Measurements from ENCODE around the gene FGF1. TPM values are rescaled to one million over a fixed set of nuclear protein-coding genes. Genes with fewer than 3 reads are reported as not detected.

Gene FGF1
- total RNA-seq, 1 experiment from 2014 or later, result 3.2 TPM

- Histone ChIP-seq H3K27ac (ENCODE audit: insufficient read length, low read depth, low read length) (no peak overlapping the region), H3K9me3 (ENCODE audit: control insufficient read depth, low read depth, low read length) (no peaks in the 10 kb centered on the region), H3K4me1 (ENCODE audit: insufficient read depth, low read length) (no peaks in the 10 kb centered on the region), H3K79me2 (ENCODE audit: insufficient read depth, low read length) (no peaks in the 10 kb centered on the region), H3K56ac (ENCODE audit: insufficient read length, low read depth, low read length) (no peak overlapping the region), H2BK120ac (ENCODE audit: low read depth, low read length, poor library complexity, severe bottlenecking) (no peak overlapping the region), H3K18ac (ENCODE audit: insufficient read length, low read depth, low read length) (no peak overlapping the region), H3K23me2 (ENCODE audit: insufficient read length, low read depth, low read length, poor library complexity, severe bottlenecking) (no peaks in the 10 kb centered on the region), H2BK20ac (ENCODE audit: low read depth, low read length, poor library complexity, severe bottlenecking) (no peak overlapping the region), H2BK15ac (ENCODE audit: low read depth, low read length) (no peak overlapping the region), H3K27me3 (ENCODE audit: insufficient read depth, low read length) (no peaks in the 10 kb centered on the region), H3K14ac (ENCODE audit: insufficient read depth, low read length) (no peak overlapping the region), H2AK5ac (ENCODE audit: insufficient read length, low read length) (no peak overlapping the region), H4K8ac (replicated peaks; ENCODE audit: insufficient read length, low read depth, low read length) (no peak overlapping the region), H3K4ac (ENCODE audit: low read depth, low read length) (no peak overlapping the region), H2BK12ac (ENCODE audit: insufficient read length, low read depth, low read length) (no peak overlapping the region), H3K79me1 (ENCODE audit: insufficient read depth, low read depth, low read length, poor library complexity, severe bottlenecking) (no peaks in the 10 kb centered on the region), H3K4me2 (ENCODE audit: insufficient read depth, insufficient read length, low read length) (no peak overlapping the region), H3T11ph (ENCODE audit: low read length) (no peak overlapping the region), H4K91ac (ENCODE audit: insufficient read length, low read depth, low read length) (no peak overlapping the region), H2BK5ac (ENCODE audit: insufficient read length, low read length) (no peak overlapping the region), H3K23ac (ENCODE audit: insufficient read length, low read depth, low read length) (no peak overlapping the region), H2AFZ (ENCODE audit: low read length) (no peak overlapping the region), H3K9ac (ENCODE audit: extremely low read depth, insufficient read length, low read length) (no peak overlapping the region), H4K20me1 (ENCODE audit: control insufficient read depth, insufficient read depth, insufficient read length) (no peaks in the 10 kb centered on the region), H4K5ac (ENCODE audit: insufficient read length, low read depth, low read length) (no peak overlapping the region)
- peaks cover 5 to 6% of the 10 kb centered on the region in 2 experiments; a peak in 3 of 4 replicates for H3K4me1 Mint-ChIP-seq
- H3K4me3 Mint-ChIP-seq, result no peak overlapping the region
- WGBS (ENCODE audit: extremely low coverage, insufficient read length, low lambda C conversion rate), result no CpG with 5 or more reads among the region's 2 CpGs
- peaks cover 0 to 45% (median 5%) of the 10 kb centered on the region in 3 experiments; a peak in 3 of 7 replicates for H3K36me3 Mint-ChIP-seq (ENCODE audit: insufficient read depth in 1 of 3, low read depth in 3 of 3)
- H3K27ac Mint-ChIP-seq, result no peak overlapping the region
- no peak for DNase-seq
- H3K9me3 Mint-ChIP-seq, result peaks cover 0 to 1% of the 10 kb centered on the region in 2 experiments; a peak in 1 of 5 replicates
- no peak for TF ChIP-seq CTCF (conservative IDR thresholded peaks at IDR 0.05)
- no peaks in the 10 kb centered on the region for H3K27me3 Mint-ChIP-seq (ENCODE audit: low read depth)
Measured at GRCh38 chr5:142727735-142728047, 41.8 kb upstream of the FGF1 start.
